HEK293 (cell line): ENCODE results near the gene TNS3.

Experiments used
- CTCF ChIA-PET: fragments of 350-600 bp; formaldehyde crosslinking; extraction: SDS; loops from one replicate; lab custom pipeline; 2021; ENCODE audit warnings: antibody characterized with exemption; lab: Yijun Ruan, JAX
- POLR2A ChIA-PET: fragments of 300-600 bp; formaldehyde crosslinking; extraction: SDS; loops from one replicate; lab custom pipeline; 2020; ENCODE audit warnings: antibody characterized with exemption, inconsistent platforms; lab: Yijun Ruan, JAX
- H3K27ac ChIP-seq: fragments of 200-500 bp; sonication (Bioruptor generic); 2 replicates; pipeline ENCODE4 v1.5.1; 2014; ENCODE audit warnings: low read depth, low read length, control low read depth, inconsistent platforms; ENCODE audit errors: extremely low read depth
- H3K36me3 ChIP-seq, 2 experiments: fragments of 200-500 bp in 1 of 2; sonication (Bioruptor generic) in 1 of 2; 1 replicate in 1 of 2; 2 replicates in 1 of 2; pipeline ENCODE4 v1.5.1; 2014 to 2017; ENCODE audit warnings: inconsistent platforms in 2 of 2, low read length in 2 of 2; ENCODE audit not compliant: control insufficient read depth in 2 of 2, insufficient read depth in 1 of 2
- H3K4me1 ChIP-seq: fragments of 200-500 bp; sonication (Bioruptor generic); 2 replicates; pipeline ENCODE4 v1.5.1; 2014; ENCODE audit warnings: mild to moderate bottlenecking, low read length, inconsistent platforms; ENCODE audit not compliant: control insufficient read depth, insufficient read depth
- H3K4me3 ChIP-seq: 2 replicates; pipeline ENCODE4 v1.5.1; 2011; ENCODE audit warnings: low read depth, mild to moderate bottlenecking, control low read depth, low read length, moderate library complexity
- H3K9me3 ChIP-seq: fragments of 200-500 bp; sonication (Bioruptor generic); 2 replicates; pipeline ENCODE4 v1.5.1; 2014; ENCODE audit warnings: low read depth, low read length, inconsistent platforms; ENCODE audit not compliant: control insufficient read depth, insufficient read depth
- HOXC10 ChIP-seq: sonication (generic); formaldehyde crosslinking; IDR thresholded peaks from 2 replicates; pipeline ENCODE4 v1.8.1; 2023; ENCODE audit warnings: mild to moderate bottlenecking, missing genetic modification reagents
- KLF7 ChIP-seq: fragments of 450-650 bp; formaldehyde crosslinking; IDR thresholded peaks from 2 replicates; pipeline ENCODE4 v1.5.1; 2016; ENCODE audit warnings: missing biosample characterization, missing genetic modification characterization, borderline replicate concordance
- MYNN ChIP-seq: fragments of 450-650 bp; formaldehyde crosslinking; IDR thresholded peaks from 2 replicates; pipeline ENCODE4 v1.5.1; 2016; ENCODE audit warnings: missing biosample characterization, missing genetic modification characterization, borderline replicate concordance
- TSHZ1 ChIP-seq: fragments of 450-650 bp; formaldehyde crosslinking; IDR thresholded peaks from 2 replicates; pipeline ENCODE4 v1.5.1; 2016; ENCODE audit warnings: missing biosample characterization, missing genetic modification characterization, borderline replicate concordance
- ZBTB26 ChIP-seq: fragments of 450-650 bp; formaldehyde crosslinking; optimal IDR thresholded peaks from 2 replicates; pipeline ENCODE3; 2016; ENCODE audit warnings: missing biosample characterization, mild to moderate bottlenecking, missing genetic modification characterization
- ZBTB7A ChIP-seq: fragments of 450-650 bp; formaldehyde crosslinking; IDR thresholded peaks from 2 replicates; pipeline ENCODE4 v1.5.1; 2016; ENCODE audit warnings: low read depth, missing biosample characterization, missing genetic modification characterization
- ZNF10 ChIP-seq: fragments of 450-650 bp; formaldehyde crosslinking; IDR thresholded peaks from 2 replicates; pipeline ENCODE4 v1.5.1; 2017; ENCODE audit warnings: missing biosample characterization, missing genetic modification characterization
- ZNF138 ChIP-seq: fragments of 450-650 bp; formaldehyde crosslinking; IDR thresholded peaks from 2 replicates; pipeline ENCODE4 v1.5.1; 2016; ENCODE audit warnings: missing biosample characterization, missing genetic modification characterization, borderline replicate concordance
- ZNF239 ChIP-seq: fragments of 450-650 bp; formaldehyde crosslinking; IDR thresholded peaks from 2 replicates; pipeline ENCODE4 v1.5.1; 2016; ENCODE audit warnings: missing biosample characterization, missing genetic modification characterization
- ZNF274 ChIP-seq, 2 experiments: fragments of 200-500 bp in 1 of 2; fragments of 450-650 bp in 1 of 2; sonication (Bioruptor generic) in 1 of 2; formaldehyde crosslinking in 1 of 2; IDR thresholded peaks; 2 replicates each; pipeline versions ENCODE4 v1.5.1 to v1.6.1; 2014 to 2016; ENCODE audit warnings: borderline replicate concordance in 1 of 2, inconsistent platforms in 1 of 2, low read length in 1 of 2, missing biosample characterization in 1 of 2, missing genetic modification characterization in 1 of 2
- ZNF292 ChIP-seq: fragments of 450-650 bp; formaldehyde crosslinking; IDR thresholded peaks from 2 replicates; pipeline ENCODE4 v1.5.1; 2016; ENCODE audit warnings: low read depth, missing biosample characterization, missing genetic modification characterization, borderline replicate concordance
- ZNF335 ChIP-seq: fragments of 450-650 bp; formaldehyde crosslinking; conservative IDR thresholded peaks from 2 replicates; pipeline ENCODE4 v1.5.1; 2016; ENCODE audit warnings: missing biosample characterization, missing genetic modification characterization
- ZNF404 ChIP-seq: fragments of 450-650 bp; formaldehyde crosslinking; IDR thresholded peaks from 2 replicates; pipeline ENCODE4 v1.5.1; 2017; ENCODE audit warnings: missing biosample characterization, missing genetic modification characterization
- ZNF423 ChIP-seq: fragments of 450-650 bp; formaldehyde crosslinking; IDR thresholded peaks from 2 replicates; pipeline ENCODE4 v1.5.1; 2016; ENCODE audit warnings: missing biosample characterization, missing genetic modification characterization
- ZNF514 ChIP-seq: fragments of 450-650 bp; formaldehyde crosslinking; IDR thresholded peaks from 2 replicates; pipeline ENCODE4 v1.5.1; 2016; ENCODE audit warnings: missing biosample characterization, missing genetic modification characterization
- ZNF596 ChIP-seq: fragments of 450-650 bp; IDR thresholded peaks from 2 replicates; pipeline ENCODE4 v1.5.0; 2018; ENCODE audit warnings: missing biosample characterization, mild to moderate bottlenecking, missing genetic modification characterization, moderate library complexity
- ZNF660 ChIP-seq: fragments of 450-650 bp; IDR thresholded peaks from 2 replicates; pipeline ENCODE4 v1.5.1; 2018; ENCODE audit warnings: missing biosample characterization, mild to moderate bottlenecking, missing genetic modification characterization
- ZNF701 ChIP-seq: fragments of 450-650 bp; formaldehyde crosslinking; IDR thresholded peaks from 2 replicates; pipeline ENCODE4 v1.5.1; 2016; ENCODE audit warnings: missing biosample characterization, missing genetic modification characterization
- ZNF747 ChIP-seq: fragments of 450-650 bp; formaldehyde crosslinking; IDR thresholded peaks from 2 replicates; pipeline ENCODE4 v1.5.1; 2016; ENCODE audit warnings: missing biosample characterization, missing genetic modification characterization
- ZNF777 ChIP-seq: fragments of 450-650 bp; formaldehyde crosslinking; IDR thresholded peaks from 2 replicates; pipeline ENCODE4 v1.5.1; 2017; ENCODE audit warnings: missing biosample characterization, missing genetic modification characterization, borderline replicate concordance

The TNS3 gene

GRCh38 chr7:47430422-47430821, 151.5 kb downstream of the TNS3 start:
- no peak for TF ChIP-seq ZNF239 (tag by site-specific recombination)
- no peak for TF ChIP-seq ZNF423 (tag by site-specific recombination)
- TF ChIP-seq ZNF596 (tag by site-specific recombination) = no peak
- TF ChIP-seq MYNN = no peak
- TF ChIP-seq TSHZ1 (tag by site-specific recombination) = no peak
- TF ChIP-seq ZNF404 (tag by site-specific recombination) = no peak
- TF ChIP-seq ZNF10 (tag by site-specific recombination) = no peak
- no peaks in the 10 kb centered on the region for H3K9me3 ChIP-seq
- no peaks in the 10 kb centered on the region for H3K4me1 ChIP-seq
- no peaks in the 10 kb centered on the region for H3K36me3 ChIP-seq
- CTCF ChIA-PET = no interaction called here
- no peak overlapping the region for H3K27ac ChIP-seq
- POLR2A ChIA-PET = no interaction called here
- H3K4me3 ChIP-seq = no peak overlapping the region

- TF ChIP-seq ZBTB26 (tag by site-specific recombination) (no peak), ZNF701 (tag by site-specific recombination) (no peak), ZNF777 (tag by site-specific recombination) (no peak), ZNF335 (tag by site-specific recombination) (no peak), ZNF423 (tag by site-specific recombination) (no peak), HOXC10 (CRISPR knock-in tag) (no peak), ZNF138 (tag by site-specific recombination) (no peak), KLF7 (no peak), ZNF660 (tag by site-specific recombination) (no peak), ZNF514 (tag by site-specific recombination) (no peak), ZNF747 (tag by site-specific recombination) (no peak), ZBTB7A (tag by site-specific recombination) (no peak), ZNF292 (no peak), ZNF274 (IDR thresholded peaks at IDR 0.05; ENCODE audit: low read length) (no peak), ZNF274 (tag by site-specific recombination; IDR thresholded peaks at IDR 0.05; ENCODE audit: borderline replicate concordance) (no peak)
- CTCF ChIA-PET = interaction anchor here (0.6 kb wide), 1 partner anchor 1102 kb away, joined by 5 read pairs; no protein-coding TSS in a partner anchor
- Histone ChIP-seq H3K27ac (no peak overlapping the region), H3K4me3 (no peak overlapping the region), H3K9me3 (no peaks in the 10 kb centered on the region), H3K36me3 (no peaks in the 10 kb centered on the region), H3K4me1 (no peaks in the 10 kb centered on the region)
- POLR2A ChIA-PET = no interaction called here
These were observed 153.0 kb downstream of the TNS3 start for GRCh38 chr7:47428768-47429472.
